DMS53 treated with DMSO at 0.1 percent for 48 hours (cell line): ENCODE data around the gene TAS1R1.
A peak's percentile ranks its signal among the peaks of the same experiment; 100 is the strongest.

ENCODE experiments used
- DNase-seq: peaks from one replicate; lab custom pipeline; 2025; ENCODE audit not compliant: unreplicated experiment; lab: John Stamatoyannopoulos, UW

TAS1R1 gene

DNA sequence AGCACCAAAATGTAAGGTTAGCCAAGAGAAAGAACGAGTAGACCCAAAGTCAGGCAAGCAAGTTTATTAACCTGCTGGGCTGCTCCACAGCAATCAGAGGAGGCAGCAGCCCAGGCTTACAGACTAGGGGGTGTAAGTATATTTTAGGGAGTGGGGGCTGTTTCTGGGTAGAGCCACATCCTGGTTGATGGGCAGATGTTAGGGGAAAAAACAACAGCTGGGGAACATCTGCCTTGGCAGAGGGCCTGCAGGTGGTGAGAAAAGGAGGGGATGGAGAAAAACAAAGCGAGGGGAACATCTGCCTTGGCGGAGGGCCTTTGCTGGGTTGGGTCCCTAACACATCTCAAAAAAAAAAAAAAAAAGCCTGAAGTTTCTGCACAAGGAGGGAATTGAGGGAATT, 15.0 kb downstream of the TAS1R1 start:
- no peak for DNase-seq

DNA sequence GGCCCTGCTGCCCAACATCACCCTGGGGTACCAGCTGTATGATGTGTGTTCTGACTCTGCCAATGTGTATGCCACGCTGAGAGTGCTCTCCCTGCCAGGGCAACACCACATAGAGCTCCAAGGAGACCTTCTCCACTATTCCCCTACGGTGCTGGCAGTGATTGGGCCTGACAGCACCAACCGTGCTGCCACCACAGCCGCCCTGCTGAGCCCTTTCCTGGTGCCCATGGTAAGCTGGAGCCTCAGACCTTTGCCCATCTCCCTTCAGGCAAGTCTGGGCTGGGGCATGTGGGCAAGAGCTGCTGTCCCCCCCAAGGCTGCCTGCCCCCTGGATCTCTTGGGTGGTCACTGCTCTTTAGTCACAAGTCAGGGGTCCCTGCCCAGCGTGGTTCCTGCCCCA, 15.9 kb downstream of the TAS1R1 start:
- DNase-seq, result no peak

DNA sequence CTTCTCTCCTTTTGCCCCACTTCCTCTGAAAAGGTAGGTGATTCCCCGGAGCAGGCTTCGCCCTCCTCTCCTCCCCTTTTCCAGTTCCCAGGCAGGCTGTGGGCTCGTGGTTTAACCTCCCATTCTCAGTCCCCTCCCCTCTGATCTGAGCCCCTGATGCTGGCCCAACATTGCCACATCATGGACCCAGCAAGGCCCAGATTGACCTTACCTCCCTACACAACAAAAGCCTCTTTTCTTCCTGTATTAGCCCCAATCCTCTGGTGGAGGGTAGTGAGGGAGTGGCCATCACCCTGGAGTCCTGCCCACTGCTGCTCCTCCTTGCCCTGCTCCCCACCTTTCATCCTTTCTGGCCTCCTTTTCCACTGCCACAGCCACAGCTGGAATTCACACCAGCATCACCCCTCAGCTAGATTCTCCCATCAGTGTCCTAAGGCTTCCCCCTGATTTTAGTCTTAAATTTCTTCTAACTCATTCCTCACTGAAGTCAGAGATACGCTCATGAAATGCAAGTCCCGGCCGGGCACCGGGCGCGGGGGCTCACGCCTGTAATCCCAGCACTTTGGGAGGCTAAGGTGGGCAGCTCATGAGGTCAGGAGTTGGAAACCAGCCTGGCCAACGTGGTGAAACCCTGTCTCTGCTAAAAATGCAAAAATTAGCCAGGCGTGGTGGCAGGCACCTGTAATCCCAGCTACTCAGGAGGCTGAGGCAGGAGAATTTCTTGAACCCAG, 17.7 kb downstream of the TAS1R1 start:
- no peak for DNase-seq

DNA sequence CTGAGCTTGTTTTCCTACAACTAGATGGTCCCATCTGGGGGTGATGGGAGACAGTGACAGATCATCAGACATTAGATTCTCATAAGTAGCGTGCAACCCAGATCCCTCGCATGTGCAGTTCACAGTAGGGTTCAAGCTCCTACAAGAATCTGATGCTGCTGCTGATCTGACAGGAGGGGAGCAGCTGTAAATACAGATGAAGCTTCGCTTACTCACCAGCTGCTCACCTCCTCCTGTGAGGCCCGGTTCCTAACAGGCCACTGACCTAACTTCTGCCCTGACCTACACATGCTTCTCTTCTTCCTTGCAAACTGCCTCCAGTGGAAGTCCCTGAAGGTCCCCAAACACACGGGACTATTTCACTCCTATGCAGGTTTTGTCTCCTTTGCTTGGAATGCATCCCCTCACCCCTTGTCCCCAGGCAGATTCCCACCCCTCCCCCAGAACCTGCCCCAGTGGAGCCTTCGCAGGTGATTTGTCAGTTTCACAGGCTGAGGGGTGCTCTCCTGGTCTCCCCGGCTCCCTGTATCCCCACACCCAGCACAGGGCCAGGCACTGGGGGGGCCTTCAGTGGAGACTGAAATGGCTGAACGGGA, 19.0 kb downstream of the TAS1R1 start:
- no peak for DNase-seq

DNA sequence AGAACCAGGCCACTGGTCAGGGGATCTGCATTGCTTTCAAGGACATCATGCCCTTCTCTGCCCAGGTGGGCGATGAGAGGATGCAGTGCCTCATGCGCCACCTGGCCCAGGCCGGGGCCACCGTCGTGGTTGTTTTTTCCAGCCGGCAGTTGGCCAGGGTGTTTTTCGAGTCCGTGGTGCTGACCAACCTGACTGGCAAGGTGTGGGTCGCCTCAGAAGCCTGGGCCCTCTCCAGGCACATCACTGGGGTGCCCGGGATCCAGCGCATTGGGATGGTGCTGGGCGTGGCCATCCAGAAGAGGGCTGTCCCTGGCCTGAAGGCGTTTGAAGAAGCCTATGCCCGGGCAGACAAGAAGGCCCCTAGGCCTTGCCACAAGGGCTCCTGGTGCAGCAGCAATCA, 19.7 kb downstream of the TAS1R1 start:
- no peak for DNase-seq

DNA sequence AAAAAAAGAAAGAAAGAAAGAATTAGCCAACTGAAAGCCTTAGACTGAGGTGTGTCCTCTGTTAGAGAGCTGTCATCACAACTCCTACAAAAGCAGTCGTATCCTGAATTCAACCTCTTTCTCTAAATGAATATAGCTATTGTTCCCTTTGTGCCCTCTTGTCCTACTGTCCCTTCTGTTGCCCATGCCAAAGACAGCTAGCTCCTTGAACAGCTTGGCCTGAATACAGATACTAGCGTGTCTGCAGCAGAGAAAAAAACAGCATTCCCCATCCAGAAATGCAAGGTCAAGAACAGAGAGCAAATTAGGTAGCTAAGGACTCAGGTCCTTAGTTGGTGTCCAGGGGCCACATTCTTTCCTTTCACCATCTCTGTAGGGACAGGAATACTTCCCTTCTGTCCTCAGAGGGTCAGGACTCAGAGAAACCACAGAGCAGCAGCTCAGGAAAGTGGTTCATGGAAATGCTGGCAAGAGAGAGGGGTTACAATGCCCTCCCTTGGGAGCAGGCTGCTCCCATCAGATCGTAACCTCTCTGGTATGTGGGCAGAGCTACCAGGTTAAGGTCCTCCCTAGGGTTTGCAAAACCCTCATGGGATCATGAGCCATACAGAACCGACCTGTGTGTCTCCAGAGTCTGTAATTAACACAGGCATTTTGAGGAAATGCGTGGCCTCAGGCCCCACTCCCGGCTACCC, 22.9 kb downstream of the TAS1R1 start:
- DNase-seq, result no peak

DNA sequence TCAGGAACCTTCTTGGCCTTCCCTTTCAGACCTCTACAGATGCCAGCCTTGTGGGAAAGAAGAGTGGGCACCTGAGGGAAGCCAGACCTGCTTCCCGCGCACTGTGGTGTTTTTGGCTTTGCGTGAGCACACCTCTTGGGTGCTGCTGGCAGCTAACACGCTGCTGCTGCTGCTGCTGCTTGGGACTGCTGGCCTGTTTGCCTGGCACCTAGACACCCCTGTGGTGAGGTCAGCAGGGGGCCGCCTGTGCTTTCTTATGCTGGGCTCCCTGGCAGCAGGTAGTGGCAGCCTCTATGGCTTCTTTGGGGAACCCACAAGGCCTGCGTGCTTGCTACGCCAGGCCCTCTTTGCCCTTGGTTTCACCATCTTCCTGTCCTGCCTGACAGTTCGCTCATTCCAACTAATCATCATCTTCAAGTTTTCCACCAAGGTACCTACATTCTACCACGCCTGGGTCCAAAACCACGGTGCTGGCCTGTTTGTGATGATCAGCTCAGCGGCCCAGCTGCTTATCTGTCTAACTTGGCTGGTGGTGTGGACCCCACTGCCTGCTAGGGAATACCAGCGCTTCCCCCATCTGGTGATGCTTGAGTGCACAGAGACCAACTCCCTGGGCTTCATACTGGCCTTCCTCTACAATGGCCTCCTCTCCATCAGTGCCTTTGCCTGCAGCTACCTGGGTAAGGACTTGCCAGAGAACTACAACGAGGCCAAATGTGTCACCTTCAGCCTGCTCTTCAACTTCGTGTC, 23.7 kb downstream of the TAS1R1 start:
- DNase-seq, result no peak

DNA sequence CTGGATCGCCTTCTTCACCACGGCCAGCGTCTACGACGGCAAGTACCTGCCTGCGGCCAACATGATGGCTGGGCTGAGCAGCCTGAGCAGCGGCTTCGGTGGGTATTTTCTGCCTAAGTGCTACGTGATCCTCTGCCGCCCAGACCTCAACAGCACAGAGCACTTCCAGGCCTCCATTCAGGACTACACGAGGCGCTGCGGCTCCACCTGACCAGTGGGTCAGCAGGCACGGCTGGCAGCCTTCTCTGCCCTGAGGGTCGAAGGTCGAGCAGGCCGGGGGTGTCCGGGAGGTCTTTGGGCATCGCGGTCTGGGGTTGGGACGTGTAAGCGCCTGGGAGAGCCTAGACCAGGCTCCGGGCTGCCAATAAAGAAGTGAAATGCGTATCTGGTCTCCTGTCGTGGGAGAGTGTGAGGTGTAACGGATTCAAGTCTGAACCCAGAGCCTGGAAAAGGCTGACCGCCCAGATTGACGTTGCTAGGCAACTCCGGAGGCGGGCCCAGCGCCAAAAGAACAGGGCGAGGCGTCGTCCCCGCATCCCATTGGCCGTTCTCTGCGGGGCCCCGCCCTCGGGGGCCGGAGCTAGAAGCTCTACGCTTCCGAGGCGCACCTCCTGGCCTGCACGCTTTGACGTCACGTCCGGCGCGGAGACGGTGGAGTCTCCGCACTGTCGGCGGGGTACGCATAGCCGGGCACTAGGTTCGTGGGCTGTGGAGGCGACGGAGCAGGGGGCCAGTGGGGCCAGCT, 24.4 kb downstream of the TAS1R1 start, which contains the start of gene ZBTB48:
TSS of gene ZBTB48 (plus strand) at position 621 of the 745 bp plus-strand sequence. CDS start 616 bp downstream, outside the sequence.
- DNase-seq, result peak; percentile 95

DNA sequence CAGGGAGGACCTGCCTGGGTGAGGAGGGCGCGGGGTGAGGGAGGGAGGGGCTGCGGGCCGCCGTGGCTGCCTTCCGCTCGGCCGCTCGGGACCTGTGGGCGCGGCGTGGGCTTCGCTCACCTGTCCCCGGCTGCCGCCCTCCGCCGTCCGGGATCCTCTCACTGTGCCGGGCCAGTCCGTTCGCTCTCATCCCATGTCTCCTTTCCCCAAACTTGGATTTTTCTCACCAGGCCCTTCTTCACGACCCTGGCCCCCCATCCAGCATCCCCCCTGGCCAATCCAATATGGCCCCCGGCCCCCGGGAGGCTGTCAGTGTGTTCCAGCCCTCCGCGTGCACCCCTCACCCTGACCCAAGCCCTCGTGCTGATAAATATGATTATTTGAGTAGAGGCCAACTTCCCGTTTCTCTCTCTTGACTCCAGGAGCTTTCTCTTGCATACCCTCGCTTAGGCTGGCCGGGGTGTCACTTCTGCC, 25.0 kb downstream of the TAS1R1 start:
- DNase-seq, result no peak

DNA sequence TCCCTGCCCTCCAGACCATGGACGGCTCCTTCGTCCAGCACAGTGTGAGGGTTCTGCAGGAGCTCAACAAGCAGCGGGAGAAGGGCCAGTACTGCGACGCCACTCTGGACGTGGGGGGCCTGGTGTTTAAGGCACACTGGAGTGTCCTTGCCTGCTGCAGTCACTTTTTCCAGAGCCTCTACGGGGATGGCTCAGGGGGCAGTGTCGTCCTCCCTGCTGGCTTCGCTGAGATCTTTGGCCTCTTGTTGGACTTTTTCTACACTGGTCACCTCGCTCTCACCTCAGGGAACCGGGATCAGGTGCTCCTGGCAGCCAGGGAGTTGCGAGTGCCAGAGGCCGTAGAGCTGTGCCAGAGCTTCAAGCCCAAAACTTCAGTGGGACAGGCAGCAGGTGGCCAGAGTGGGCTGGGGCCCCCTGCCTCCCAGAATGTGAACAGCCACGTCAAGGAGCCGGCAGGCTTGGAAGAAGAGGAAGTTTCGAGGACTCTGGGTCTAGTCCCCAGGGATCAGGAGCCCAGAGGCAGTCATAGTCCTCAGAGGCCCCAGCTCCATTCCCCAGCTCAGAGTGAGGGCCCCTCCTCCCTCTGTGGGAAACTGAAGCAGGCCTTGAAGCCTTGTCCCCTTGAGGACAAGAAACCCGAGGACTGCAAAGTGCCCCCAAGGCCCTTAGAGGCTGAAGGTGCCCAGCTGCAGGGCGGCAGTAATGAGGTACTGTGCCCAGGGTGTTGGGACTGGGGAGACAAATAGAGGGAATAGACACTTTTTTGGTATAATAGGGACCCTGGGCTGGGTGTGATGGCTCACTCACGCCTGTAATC, 25.7 kb downstream of the TAS1R1 start:
- DNase-seq, result no peak

DNA sequence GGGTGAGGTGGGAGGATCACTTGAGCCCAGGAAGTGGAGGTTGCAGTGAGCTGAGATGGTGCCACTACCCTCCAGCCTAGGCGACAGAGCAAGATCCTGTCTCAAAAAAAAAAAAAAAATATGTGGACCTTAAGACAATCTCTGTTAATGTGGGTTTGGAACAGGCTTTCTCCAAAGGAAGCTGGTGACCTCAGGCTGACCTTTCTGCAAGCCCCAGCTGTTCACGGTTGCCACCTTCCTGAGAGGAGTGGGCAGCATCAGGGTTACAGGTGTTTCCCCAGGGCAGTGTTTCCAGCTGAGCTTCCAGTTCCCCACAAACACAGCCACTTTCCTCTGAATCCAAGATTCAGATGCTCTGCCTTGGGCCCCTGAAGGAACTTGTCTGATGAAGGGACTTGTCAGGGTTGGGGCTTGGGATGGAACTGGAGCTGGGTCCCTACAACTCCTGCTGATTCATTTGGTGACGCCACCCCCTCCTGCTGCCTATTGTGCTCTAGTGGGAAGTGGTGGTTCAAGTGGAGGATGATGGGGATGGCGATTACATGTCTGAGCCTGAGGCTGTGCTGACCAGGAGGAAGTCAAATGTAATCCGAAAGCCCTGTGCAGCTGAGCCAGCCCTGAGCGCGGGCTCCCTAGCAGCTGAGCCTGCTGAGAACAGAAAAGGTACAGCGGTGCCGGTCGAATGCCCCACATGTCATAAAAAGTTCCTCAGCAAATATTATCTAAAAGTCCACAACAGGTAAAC, 26.6 kb downstream of the TAS1R1 start:
- DNase-seq, result peak; percentile 68

DNA sequence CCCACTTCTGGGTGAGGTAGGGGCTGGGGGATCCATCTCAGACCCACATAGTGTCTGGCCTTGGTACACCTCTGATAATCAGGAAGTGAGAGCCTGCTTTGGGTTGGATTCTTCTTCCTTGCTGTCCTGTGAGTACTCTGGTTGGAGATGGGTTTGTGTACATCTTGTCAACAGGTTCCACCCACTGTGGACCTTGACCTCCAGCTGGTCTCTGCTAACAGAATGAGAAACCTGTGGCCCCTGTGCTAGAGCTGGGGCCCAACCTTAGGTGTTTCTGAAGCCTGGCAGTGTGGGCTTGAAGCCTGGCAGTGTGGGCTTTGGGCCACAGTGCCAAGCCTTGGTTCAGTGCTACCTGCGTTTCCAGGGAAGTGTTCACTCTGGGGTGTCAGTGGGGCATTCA, 27.3 kb downstream of the TAS1R1 start:
- peak; percentile 88 for DNase-seq

DNA sequence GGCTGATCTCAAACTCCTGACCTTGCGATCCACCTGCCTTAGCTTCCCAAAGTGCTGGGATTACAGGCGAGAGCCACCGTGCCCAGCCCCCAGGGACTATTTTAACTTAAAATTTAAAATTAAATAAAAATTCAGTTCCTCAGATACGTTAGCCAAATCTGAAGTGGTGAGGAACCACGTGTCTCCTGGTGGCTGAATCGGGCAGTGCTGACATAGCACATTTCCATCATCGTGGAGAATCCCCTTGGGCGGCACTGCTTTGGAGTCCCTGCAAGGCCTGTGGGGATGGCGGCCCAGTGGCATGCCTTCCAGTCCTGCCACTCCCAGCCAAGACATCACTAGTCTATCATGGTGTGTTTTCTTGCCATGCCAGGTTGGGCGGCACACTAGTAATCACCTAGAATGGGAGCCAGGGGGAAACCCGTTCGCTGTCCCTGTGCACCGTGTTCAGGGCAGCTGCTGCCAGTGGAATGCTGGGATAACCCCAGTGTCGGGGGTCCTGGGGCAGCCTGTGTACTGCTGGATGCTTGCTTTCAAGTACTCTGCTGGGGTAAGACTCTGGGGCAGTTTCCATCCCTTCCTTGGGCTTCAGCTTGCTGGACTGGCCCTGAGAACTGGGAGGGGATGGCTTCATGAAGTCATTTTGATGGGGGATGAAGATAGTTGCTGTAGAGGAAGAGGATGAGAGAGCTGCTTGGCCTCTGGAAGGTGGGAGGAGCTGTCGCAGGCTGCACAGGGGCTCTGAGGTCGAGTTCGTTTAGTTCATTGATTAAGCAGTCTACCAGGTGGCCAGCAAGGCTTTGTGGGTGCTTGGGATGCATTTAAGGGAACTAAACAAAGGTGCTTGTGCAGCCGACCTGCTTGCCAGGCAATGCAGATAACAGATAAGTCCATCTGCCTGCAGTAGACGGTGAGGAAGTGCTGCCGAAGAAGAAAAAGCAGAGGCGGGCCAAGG, 29.3 kb downstream of the TAS1R1 start:
- no peak for DNase-seq

DNA sequence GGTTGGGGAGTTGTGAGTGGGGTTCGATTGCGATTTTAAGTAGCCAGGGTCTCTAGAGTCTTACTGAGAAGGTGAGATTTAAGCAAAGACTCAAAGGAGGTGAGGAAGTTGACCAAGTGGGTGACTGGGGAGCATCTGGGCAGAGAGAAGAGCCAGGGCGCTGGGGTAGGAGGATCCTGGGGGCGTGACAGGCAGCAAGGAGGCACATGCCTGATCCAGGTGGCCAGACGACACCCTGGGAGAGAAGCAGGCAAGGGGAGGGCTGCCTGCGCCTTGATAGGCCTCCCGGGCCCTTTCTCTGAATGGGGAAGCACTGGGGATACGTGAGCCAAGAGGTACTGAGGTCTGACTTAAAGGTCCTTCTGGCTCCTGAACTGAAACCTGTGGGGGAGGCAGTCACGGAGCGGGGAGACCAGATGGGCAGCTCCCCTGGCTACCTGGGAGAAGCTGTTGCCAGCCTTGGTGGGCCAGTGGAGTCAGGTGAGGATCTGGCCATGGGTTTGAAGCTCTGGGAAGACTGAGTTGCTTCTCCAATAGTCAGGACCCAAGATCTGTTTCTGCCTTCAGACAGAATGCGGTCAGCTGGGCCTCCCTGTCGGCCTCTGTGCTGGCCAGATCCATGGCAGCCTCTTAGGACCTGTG, 30.1 kb downstream of the TAS1R1 start:
- DNase-seq, result no peak

DNA sequence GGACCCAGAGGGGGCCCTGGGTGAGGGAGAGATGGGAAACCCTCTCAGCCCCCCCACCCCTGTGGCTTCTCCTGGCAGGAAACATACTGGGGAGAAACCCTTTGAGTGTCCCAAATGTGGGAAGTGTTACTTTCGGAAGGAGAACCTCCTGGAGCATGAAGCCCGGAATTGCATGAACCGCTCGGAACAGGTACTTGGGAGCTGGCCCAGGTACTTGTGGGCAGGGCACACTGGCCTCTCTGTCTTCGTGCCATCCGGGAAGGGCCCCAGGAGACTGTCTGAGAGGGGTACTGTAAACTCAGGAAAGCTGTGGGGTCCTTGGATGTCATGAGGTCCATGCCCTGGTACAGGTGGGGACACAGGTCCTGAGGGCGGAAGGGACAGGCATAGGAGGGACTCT, 30.7 kb downstream of the TAS1R1 start:
- no peak for DNase-seq

DNA sequence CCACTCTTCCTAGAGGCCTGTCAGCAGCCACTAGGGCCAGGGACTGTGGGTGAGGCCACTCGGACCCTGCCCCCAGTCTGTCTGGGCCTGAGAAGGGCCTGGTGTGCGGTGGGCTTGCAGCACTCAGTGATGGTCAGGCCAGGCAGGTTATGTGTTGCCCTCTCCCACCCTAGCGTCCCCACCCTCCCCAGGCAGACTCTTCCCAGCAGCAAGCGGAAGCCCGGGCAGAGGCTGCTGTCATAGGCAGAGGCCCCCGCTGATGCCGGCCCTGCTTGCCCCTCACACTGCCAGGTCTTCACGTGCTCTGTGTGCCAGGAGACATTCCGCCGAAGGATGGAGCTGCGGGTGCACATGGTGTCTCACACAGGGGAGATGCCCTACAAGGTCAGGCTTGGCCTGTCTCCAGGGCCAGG, 31.3 kb downstream of the TAS1R1 start:
- no peak for DNase-seq

DNA sequence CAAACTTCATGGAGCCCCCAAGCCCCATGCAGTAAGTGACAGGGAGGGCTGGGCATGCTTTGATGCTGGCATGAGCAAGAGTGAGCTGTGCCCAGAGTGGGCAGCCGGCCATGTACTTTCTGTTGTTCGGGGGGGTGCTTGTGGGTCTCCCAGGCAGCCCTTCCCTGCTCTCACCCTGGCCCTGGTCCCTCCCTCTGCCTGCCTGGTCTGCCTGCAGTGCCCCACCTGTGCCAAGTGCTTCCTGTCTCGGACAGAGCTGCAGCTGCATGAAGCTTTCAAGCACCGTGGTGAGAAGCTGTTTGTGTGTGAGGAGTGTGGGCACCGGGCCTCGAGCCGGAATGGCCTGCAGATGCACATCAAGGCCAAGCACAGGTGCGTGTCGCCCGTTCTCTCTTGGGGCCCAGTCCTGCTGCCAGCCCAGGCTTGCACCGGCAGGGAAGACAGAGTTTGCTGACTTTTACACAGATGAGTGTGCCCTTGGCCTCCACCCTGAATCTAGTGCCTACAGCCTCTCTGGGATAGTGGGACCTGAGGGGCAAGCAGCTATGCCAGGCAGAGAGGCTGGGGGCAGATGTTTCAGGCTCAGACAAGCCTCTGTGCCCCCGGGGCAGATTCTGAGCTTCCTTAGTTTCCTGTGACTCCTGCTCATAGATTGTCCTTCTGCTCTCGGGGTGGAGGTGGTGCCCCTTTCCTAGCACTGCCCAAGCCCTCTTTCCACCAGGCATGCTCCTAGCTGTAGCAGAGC, 32.3 kb downstream of the TAS1R1 start:
- DNase-seq, result peak; percentile 26
